ENCODE data around the gene PLIN5.

GRCh38 chr19:4538601-4538954, 3.6 kb upstream of the PLIN5 start:
- TF ChIP-seq, protein P1, sequence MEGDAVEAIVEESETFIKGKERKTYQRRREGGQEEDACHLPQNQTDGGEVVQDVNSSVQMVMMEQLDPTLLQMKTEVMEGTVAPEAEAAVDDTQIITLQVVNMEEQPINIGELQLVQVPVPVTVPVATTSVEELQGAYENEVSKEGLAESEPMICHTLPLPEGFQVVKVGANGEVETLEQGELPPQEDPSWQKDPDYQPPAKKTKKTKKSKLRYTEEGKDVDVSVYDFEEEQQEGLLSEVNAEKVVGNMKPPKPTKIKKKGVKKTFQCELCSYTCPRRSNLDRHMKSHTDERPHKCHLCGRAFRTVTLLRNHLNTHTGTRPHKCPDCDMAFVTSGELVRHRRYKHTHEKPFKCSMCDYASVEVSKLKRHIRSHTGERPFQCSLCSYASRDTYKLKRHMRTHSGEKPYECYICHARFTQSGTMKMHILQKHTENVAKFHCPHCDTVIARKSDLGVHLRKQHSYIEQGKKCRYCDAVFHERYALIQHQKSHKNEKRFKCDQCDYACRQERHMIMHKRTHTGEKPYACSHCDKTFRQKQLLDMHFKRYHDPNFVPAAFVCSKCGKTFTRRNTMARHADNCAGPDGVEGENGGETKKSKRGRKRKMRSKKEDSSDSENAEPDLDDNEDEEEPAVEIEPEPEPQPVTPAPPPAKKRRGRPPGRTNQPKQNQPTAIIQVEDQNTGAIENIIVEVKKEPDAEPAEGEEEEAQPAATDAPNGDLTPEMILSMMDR (IDR thresholded peaks at IDR 0.05 in 2 of 3, conservative IDR thresholded peaks at IDR 0.05 in 1 of 3; ENCODE audit: control insufficient read depth in 2 of 3, extremely low read depth in 1 of 3, insufficient read depth in 1 of 3, low read depth in 3 of 3, low read length in 3 of 3) = no peak
- TF ChIP-seq POLR2A (IDR thresholded peaks at IDR 0.05; ENCODE audit: low read depth, low read length) (no peak), MTA3 (IDR thresholded peaks at IDR 0.05; ENCODE audit: borderline replicate concordance, low read length) (no peak), GABPA (IDR thresholded peaks at IDR 0.05; ENCODE audit: low read depth) (no peak), KDM1A (IDR thresholded peaks at IDR 0.05; ENCODE audit: borderline replicate concordance) (no peak), POLR2AphosphoS2 (IDR thresholded peaks at IDR 0.05; ENCODE audit: low read depth, low read length) (no peak), TARDBP (IDR thresholded peaks at IDR 0.05; ENCODE audit: borderline replicate concordance) (no peak), EZH2 (IDR thresholded peaks at IDR 0.05; ENCODE audit: borderline replicate concordance, control insufficient read depth, low read depth, low read length) (no peak), RELA (IDR thresholded peaks at IDR 0.05; ENCODE audit: borderline replicate concordance, partially characterized antibody) (no peak)
- TF ChIP-seq, protein P2, sequence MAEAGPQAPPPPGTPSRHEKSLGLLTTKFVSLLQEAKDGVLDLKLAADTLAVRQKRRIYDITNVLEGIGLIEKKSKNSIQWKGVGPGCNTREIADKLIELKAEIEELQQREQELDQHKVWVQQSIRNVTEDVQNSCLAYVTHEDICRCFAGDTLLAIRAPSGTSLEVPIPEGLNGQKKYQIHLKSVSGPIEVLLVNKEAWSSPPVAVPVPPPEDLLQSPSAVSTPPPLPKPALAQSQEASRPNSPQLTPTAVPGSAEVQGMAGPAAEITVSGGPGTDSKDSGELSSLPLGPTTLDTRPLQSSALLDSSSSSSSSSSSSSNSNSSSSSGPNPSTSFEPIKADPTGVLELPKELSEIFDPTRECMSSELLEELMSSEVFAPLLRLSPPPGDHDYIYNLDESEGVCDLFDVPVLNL (IDR thresholded peaks at IDR 0.05; ENCODE audit: low read depth, low read length) = no peak
